ENCODE results near the gene FTCD. TPM values are rescaled to one million over a fixed set of nuclear protein-coding genes. Genes with fewer than 3 reads are reported as not detected.

FTCD gene
- total and polyA plus RNA-seq, 10 of the 15 experiments (the other 5 are each of a cell fraction or from before 2014, with no cell fraction given): 0.27 to 0.28 TPM; not detected in 8

DNA sequence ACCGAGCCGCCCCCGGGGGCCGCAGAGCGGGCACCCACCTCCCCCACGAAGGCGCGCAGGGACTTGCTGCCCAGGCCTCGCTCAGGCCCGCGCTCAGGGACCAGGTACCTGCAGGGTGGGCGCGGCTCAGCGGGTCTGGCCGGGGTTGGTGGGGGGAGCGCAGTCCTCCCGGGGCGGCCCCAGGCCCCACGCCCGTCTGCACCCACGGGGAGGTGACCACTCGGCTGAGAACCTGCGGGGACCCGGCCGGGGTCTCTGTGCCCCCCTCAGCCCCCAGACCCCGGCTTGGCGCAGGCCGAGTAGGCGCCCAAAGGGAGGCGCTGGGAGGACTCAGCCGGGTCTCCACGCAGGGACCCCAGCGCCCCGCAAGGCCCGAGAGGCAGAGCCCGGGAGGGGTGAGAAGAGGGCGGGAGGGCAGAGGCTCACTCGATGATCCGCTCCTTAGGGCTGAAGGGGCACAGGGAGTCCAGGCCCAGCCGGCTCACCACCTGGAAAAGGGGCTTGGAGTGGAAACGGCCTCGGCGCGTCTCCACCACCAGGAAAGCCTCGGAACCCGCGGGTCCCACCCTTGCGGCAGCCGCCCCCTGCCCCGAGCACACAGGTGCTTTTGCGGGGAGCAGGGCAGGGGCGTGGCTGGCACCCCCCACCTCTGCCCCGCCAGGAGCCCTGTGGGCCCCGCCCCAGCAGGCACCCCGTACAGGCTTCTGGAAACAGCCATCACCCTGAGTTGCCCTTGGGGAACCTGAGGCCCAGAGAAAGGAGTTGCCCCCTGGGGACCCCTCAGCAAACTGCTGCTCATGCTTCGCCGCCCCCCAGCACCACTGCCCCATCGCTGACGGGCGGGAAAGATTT lies 9.3 kb downstream of the FTCD start (continued):
- TF ChIP-seq CEBPB (IDR thresholded peaks at IDR 0.05; ENCODE audit: borderline replicate concordance in 1 of 2, low read depth in 2 of 2, low read length in 2 of 2): no peak
- TF ChIP-seq ZBED1 (IDR thresholded peaks at IDR 0.05; ENCODE audit: borderline replicate concordance): no peak

DNA sequence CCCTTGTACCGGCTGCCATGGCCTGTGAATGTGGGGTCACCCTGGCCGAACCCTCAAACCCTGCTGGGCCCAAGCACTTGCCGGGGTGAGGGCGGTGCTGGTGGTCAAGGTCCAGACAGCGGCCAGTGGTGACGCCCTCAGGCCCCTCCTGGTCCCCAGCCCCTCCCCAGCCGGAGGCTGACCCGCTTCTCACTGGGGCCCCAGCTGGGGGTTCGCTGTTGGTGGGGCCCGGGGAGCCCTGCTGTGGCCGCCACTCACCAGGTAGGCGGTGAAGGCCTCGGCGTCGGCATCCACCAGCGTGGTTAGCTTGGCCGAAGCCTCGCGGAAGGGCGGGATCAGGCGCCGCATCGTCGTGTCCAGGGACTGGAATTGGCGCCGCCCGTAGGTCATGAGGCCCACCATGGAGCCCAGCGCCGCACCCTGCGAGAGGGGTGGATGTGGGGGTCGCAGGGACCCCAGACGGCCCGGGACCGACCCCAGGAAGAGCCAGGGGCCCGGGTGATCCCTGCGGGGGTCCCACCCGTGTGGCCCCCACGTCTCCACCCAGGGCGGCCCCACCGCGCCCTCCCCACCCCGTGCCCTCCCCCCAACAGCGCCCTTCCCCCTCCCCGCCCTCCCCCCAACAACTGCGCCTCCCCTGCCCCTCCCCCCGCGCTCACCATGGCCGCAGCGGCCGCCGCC lies 10.1 kb downstream of the FTCD start:
- TF ChIP-seq SMAD1 (IDR thresholded peaks at IDR 0.05; ENCODE audit: low read depth, partially characterized antibody): no peak
- no peak for TF ChIP-seq NFIC (IDR thresholded peaks at IDR 0.05; ENCODE audit: low read depth, low read length)
- TF ChIP-seq, protein P1, sequence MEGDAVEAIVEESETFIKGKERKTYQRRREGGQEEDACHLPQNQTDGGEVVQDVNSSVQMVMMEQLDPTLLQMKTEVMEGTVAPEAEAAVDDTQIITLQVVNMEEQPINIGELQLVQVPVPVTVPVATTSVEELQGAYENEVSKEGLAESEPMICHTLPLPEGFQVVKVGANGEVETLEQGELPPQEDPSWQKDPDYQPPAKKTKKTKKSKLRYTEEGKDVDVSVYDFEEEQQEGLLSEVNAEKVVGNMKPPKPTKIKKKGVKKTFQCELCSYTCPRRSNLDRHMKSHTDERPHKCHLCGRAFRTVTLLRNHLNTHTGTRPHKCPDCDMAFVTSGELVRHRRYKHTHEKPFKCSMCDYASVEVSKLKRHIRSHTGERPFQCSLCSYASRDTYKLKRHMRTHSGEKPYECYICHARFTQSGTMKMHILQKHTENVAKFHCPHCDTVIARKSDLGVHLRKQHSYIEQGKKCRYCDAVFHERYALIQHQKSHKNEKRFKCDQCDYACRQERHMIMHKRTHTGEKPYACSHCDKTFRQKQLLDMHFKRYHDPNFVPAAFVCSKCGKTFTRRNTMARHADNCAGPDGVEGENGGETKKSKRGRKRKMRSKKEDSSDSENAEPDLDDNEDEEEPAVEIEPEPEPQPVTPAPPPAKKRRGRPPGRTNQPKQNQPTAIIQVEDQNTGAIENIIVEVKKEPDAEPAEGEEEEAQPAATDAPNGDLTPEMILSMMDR (IDR thresholded peaks at IDR 0.05 in 2 of 3, conservative IDR thresholded peaks at IDR 0.05 in 1 of 3; ENCODE audit: control insufficient read depth in 2 of 3, extremely low read depth in 1 of 3, insufficient read depth in 1 of 3, low read depth in 3 of 3, low read length in 3 of 3): no peak
- no peak for TF ChIP-seq RFX5 (IDR thresholded peaks at IDR 0.05; ENCODE audit: low read depth, low read length)
- TF ChIP-seq NR2F1 (conservative IDR thresholded peaks at IDR 0.05): no peak
- TF ChIP-seq, protein P2, sequence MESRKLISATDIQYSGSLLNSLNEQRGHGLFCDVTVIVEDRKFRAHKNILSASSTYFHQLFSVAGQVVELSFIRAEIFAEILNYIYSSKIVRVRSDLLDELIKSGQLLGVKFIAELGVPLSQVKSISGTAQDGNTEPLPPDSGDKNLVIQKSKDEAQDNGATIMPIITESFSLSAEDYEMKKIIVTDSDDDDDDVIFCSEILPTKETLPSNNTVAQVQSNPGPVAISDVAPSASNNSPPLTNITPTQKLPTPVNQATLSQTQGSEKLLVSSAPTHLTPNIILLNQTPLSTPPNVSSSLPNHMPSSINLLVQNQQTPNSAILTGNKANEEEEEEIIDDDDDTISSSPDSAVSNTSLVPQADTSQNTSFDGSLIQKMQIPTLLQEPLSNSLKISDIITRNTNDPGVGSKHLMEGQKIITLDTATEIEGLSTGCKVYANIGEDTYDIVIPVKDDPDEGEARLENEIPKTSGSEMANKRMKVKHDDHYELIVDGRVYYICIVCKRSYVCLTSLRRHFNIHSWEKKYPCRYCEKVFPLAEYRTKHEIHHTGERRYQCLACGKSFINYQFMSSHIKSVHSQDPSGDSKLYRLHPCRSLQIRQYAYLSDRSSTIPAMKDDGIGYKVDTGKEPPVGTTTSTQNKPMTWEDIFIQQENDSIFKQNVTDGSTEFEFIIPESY (IDR thresholded peaks at IDR 0.05): no peak
- TF ChIP-seq JUND (IDR thresholded peaks at IDR 0.05; ENCODE audit: low read depth, low read length): no peak
- TF ChIP-seq, protein P3, sequence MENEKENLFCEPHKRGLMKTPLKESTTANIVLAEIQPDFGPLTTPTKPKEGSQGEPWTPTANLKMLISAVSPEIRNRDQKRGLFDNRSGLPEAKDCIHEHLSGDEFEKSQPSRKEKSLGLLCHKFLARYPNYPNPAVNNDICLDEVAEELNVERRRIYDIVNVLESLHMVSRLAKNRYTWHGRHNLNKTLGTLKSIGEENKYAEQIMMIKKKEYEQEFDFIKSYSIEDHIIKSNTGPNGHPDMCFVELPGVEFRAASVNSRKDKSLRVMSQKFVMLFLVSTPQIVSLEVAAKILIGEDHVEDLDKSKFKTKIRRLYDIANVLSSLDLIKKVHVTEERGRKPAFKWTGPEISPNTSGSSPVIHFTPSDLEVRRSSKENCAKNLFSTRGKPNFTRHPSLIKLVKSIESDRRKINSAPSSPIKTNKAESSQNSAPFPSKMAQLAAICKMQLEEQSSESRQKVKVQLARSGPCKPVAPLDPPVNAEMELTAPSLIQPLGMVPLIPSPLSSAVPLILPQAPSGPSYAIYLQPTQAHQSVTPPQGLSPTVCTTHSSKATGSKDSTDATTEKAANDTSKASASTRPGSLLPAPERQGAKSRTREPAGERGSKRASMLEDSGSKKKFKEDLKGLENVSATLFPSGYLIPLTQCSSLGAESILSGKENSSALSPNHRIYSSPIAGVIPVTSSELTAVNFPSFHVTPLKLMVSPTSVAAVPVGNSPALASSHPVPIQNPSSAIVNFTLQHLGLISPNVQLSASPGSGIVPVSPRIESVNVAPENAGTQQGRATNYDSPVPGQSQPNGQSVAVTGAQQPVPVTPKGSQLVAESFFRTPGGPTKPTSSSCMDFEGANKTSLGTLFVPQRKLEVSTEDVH (IDR thresholded peaks at IDR 0.05; ENCODE audit: low read depth, partially characterized antibody): no peak
- SMC1A ChIA-PET (ENCODE audit: uncharacterized antibody, unreplicated experiment): no interaction called here
- ATAC-seq: no peak
- Histone ChIP-seq H3K9ac (ENCODE audit: control insufficient read depth, insufficient read depth, low read length) (no peak overlapping the region), H3K27ac (ENCODE audit: control insufficient read depth, insufficient read depth) (no peak overlapping the region), H3K79me2 (ENCODE audit: control insufficient read depth, insufficient read depth, low read length) (no peaks in the 10 kb centered on the region), H3K36me3 (ENCODE audit: control insufficient read depth in 2 of 2, insufficient read depth in 2 of 2, low read length in 1 of 2) (no peaks in the 10 kb centered on the region), H3K4me3 (no peak overlapping the region), H3K9me3 (replicated peaks; ENCODE audit: control insufficient read depth, insufficient read depth, low read length) (no peaks in the 10 kb centered on the region; the same call in 2 of the 3 replicates), H3K4me2 (ENCODE audit: control insufficient read depth, insufficient read depth) (no peak overlapping the region), H4K20me1 (ENCODE audit: control insufficient read depth, insufficient read depth) (no peaks in the 10 kb centered on the region), H2AFZ (ENCODE audit: control insufficient read depth, low read depth, low read length) (no peak overlapping the region), H3K4me1 (ENCODE audit: control insufficient read depth, insufficient read depth, low read length) (no peaks in the 10 kb centered on the region; the same call in 1 of the 2 replicates), H3K27me3 (replicated peaks in 1 of 2; ENCODE audit: control insufficient read depth in 2 of 2, insufficient read depth in 2 of 2, low read length in 1 of 2) (no peaks in the 10 kb centered on the region)
- in situ Hi-C loops (cut with MboI) (no loop called here), intact Hi-C loops (cut with micrococcal nuclease; ENCODE audit: unreplicated experiment) (loop anchor here (10.0 kb wide), 1 partner anchor 140 kb away; the partner anchor contains the start of genes MCM3AP and YBEY)
- POLR2A ChIA-PET: no interaction called here
- FAIRE-seq: no peak
- DNase-seq (ENCODE audit: low read depth, low spot score): no peak
- CTCF ChIA-PET: no interaction called here
- RAD21 ChIA-PET (ENCODE audit: unreplicated experiment): no interaction called here
- BruUV-seq (replicated peaks): no TSS peak
- 92% methylated on average over 30 of the region's 51 CpGs for WGBS (ENCODE audit: insufficient coverage, insufficient replicate concordance, low lambda C conversion rate, missing lambda C conversion rate)

Measured in GM12878 (cell line).